Lower lobe of right lung (tissue), 2 donors: ENCODE data around the gene KIAA0753. TPM values are rescaled to one million over a fixed set of nuclear protein-coding genes. Genes with fewer than 3 reads are reported as not detected.
"Not testable (repeated sequence)": the region's sequence is repeated elsewhere in the genome, so short reads cannot be mapped to it uniquely, and the experiment has no call there.

Experiments used
- ATAC-seq, 2 donors: fragments of 200-7000 bp; cut with Tn5 transposase; one replicate each; pipeline ENCODE4 v1.9.1; 2020 to 2022; ENCODE audit warnings: mild to moderate bottlenecking in 2 of 2, moderate library complexity in 2 of 2
- DNase-seq: peaks from one replicate; pipeline ENCODE4 v3.0.0-alpha.2; 2020
- H3K27ac ChIP-seq: fragments of 200-600 bp; one replicate; pipeline ENCODE4 v1.8.0; 2022
- H3K27me3 ChIP-seq: fragments of 200-600 bp; one replicate; pipeline ENCODE4 v1.8.0; 2022; ENCODE audit warnings: low read depth
- H3K36me3 ChIP-seq: fragments of 200-600 bp; one replicate; pipeline ENCODE4 v1.8.0; 2022; ENCODE audit warnings: mild to moderate bottlenecking
- H3K4me1 ChIP-seq: fragments of 200-600 bp; one replicate; pipeline ENCODE4 v1.8.0; 2022
- H3K4me3 ChIP-seq: fragments of 200-600 bp; one replicate; pipeline ENCODE4 v1.8.0; 2022; ENCODE audit warnings: mild to moderate bottlenecking
- H3K9me3 ChIP-seq: fragments of 200-600 bp; one replicate; pipeline ENCODE4 v1.8.0; 2022
- CTCF ChIP-seq: fragments of 200-600 bp; IDR thresholded peaks from one replicate; pipeline ENCODE4 v1.8.0; 2022; ENCODE audit warnings: antibody characterized with exemption, mild to moderate bottlenecking
- intact Hi-C: fragments of 100-400 bp; cut with DNase I; formaldehyde crosslinking; loops from one replicate; pipeline ENCODE4 v1.11.0; 2022
- total RNA-seq: library from RNA; stranded (reverse); fragmentation: NEBNext Ultra II Directional; extraction: Animal tissue kit (Norgen Biotek cat#: 25700); gene quantifications from one replicate; pipeline ENCODE4 v1.2.1, GENCODE V29; 2021
- donor health status: DM: no; HTN: yes; CAD: no; lungs with severe emphysema.

The KIAA0753 gene
- total RNA-seq, 1 donor from 2014 or later: 20.0 TPM

- no peaks in the 10 kb centered on the region for H3K9me3 ChIP-seq
- peak; percentile 23 for TF ChIP-seq CTCF
- peaks cover 22% of the 10 kb centered on the region for H3K4me1 ChIP-seq
- H3K27me3 ChIP-seq: no peaks in the 10 kb centered on the region
- H3K36me3 ChIP-seq: peaks cover 21% of the 10 kb centered on the region
- peak overlapping the region; percentile 62 for H3K27ac ChIP-seq
- DNase-seq (peak; percentile 78), ATAC-seq (peak; percentile 87 to 88)
- intact Hi-C loops: no loop called here
- peak overlapping the region; percentile 17 for H3K4me3 ChIP-seq
Measured at GRCh38 chr17:6574687-6575595, 65.6 kb downstream of the KIAA0753 start.

- Histone ChIP-seq H3K27me3 (no peaks in the 10 kb centered on the region), H3K36me3 (peaks cover 15% of the 10 kb centered on the region), H3K4me3 (no peak overlapping the region), H3K9me3 (no peaks in the 10 kb centered on the region), H3K4me1 (peaks cover 22% of the 10 kb centered on the region), H3K27ac (no peak overlapping the region)
- DNase-seq: no peak
- ATAC-seq: no peak
- intact Hi-C loops: no loop called here
- no peak for TF ChIP-seq CTCF
Measured at GRCh38 chr17:6573982-6574686, 66.4 kb downstream of the KIAA0753 start.

- H3K27ac ChIP-seq, ATAC-seq, H3K36me3 ChIP-seq, H3K4me3 ChIP-seq, DNase-seq, intact Hi-C loops, H3K9me3 ChIP-seq, H3K27me3 ChIP-seq: not testable (repeated sequence)
- H3K4me1 ChIP-seq: peaks cover 22% of the 10 kb centered on the region
Measured at GRCh38 chr17:6573495-6573894, 67.0 kb downstream of the KIAA0753 start.

- DNase-seq (no peak), ATAC-seq (no peak)
- Histone ChIP-seq H3K27me3 (no peaks in the 10 kb centered on the region), H3K36me3 (peaks cover 3% of the 10 kb centered on the region), H3K4me3 (no peak overlapping the region), H3K27ac (no peak overlapping the region), H3K4me1 (peaks cover 22% of the 10 kb centered on the region), H3K9me3 (no peaks in the 10 kb centered on the region)
- TF ChIP-seq CTCF: no peak
- intact Hi-C loops: no loop called here
Measured at GRCh38 chr17:6572972-6573370, 67.5 kb downstream of the KIAA0753 start.

GRCh38 chr17:6571452-6571781, 69.1 kb downstream of the KIAA0753 start:
- no peaks in the 10 kb centered on the region for H3K36me3 ChIP-seq
- no peak overlapping the region for H3K27ac ChIP-seq
- H3K27me3 ChIP-seq: no peaks in the 10 kb centered on the region
- no peak for DNase-seq
- intact Hi-C loops: no loop called here
- no peak for TF ChIP-seq CTCF
- peaks cover 22% of the 10 kb centered on the region for H3K4me1 ChIP-seq
- no peak for ATAC-seq
- no peak overlapping the region for H3K4me3 ChIP-seq
- no peaks in the 10 kb centered on the region for H3K9me3 ChIP-seq
